ENCODE measurements around the gene HEATR1.

- TF ChIP-seq CTCF (IDR thresholded peaks at IDR 0.05): no peak
- TF ChIP-seq SIN3A (IDR thresholded peaks at IDR 0.05; ENCODE audit: borderline replicate concordance, insufficient read depth, low read depth, low read length): no peak
- TF ChIP-seq REST (IDR thresholded peaks at IDR 0.05; ENCODE audit: insufficient read depth in 1 of 2, low read depth in 2 of 2, low read length in 1 of 2): no peak
- no peak for TF ChIP-seq TCF7L2 (IDR thresholded peaks at IDR 0.05; ENCODE audit: low read depth, low read length)
- TF ChIP-seq POLR2AphosphoS5 (IDR thresholded peaks at IDR 0.05; ENCODE audit: low read depth, low read length): no peak
Observed at GRCh38 chr1:236627727-236628408, 23.6 kb upstream of the HEATR1 start.
